NCI-H345 (cell line): Measurements from ENCODE around the gene RNF167.

Source experiments
- DNase-seq: peaks from one replicate; lab custom pipeline; 2025; lab: John Stamatoyannopoulos, UW

RNF167 gene

DNA sequence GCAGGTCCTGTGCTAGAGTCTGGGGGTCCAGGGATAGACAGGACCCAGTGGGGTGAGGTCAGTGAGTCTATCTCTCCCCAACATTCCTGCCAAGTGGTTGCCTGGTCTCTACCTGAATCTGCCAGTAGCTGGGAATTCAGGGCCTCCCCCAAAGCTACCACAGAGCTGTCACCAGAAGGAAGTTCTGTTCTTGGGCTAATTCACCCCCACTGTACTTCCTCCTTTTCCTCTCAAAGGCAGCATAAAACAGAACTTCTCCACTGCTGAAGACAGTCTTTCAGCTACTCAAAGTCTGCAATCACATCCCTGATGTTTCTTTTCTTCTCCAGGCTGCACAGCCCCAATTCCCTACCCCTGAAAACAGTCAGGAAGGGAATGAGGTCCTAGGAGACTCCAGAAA lies 38.7 kb downstream of the RNF167 start:
- no peak for DNase-seq

- DNase-seq = peak; percentile 27
These were observed 40.7 kb downstream of the RNF167 start for GRCh38 chr17:4980644-4981216.

- DNase-seq = no peak
These were observed 42.2 kb downstream of the RNF167 start for GRCh38 chr17:4982305-4982704.

GRCh38 chr17:4986403-4986802 lies 46.3 kb downstream of the RNF167 start:
- DNase-seq = no peak

- peak; percentile 66 for DNase-seq
These were observed 47.1 kb downstream of the RNF167 start, which contains the start of gene CAMTA2 for GRCh38 chr17:4986951-4987766. Gene CAMTA2 (minus strand): TSS chr17:4987675. CDS start chr17:4986222, 1,453 bp downstream.

GRCh38 chr17:4987767-4988567 lies 47.9 kb downstream of the RNF167 start:
- DNase-seq = no peak

- DNase-seq = no peak
These were observed 54.1 kb downstream of the RNF167 start for GRCh38 chr17:4994081-4994595.
